Measurements from ENCODE around the gene ANKRD2.

DNA sequence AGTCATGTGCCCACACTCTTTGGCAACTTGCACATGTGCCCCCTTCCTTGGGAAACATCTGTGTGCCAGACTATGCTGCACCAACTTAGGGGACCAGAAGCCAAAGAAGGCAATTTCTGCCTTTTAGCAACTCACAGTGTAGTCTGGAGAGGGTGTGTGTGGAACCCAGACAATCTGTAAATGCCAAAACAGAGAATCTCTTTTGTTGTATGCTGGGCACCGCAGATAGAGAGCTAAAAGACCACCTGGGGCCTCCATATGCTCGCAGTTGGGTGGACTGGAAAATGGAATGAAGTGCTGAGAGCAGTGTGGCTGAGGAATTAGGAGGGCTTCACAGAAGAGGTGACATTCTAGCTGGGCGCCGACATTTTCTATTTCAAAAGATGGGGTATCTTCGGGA lies 47.5 kb upstream of the ANKRD2 start:
- no peak for TF ChIP-seq POLR2A (IDR thresholded peaks at IDR 0.05; ENCODE audit: low read depth, low read length)
- TF ChIP-seq POLR2AphosphoS5 (IDR thresholded peaks at IDR 0.05; ENCODE audit: insufficient read depth, low read depth, low read length) = no peak

Data from endothelial cell of umbilical vein (primary cell).